MM.1S (cell line): ENCODE measurements around the gene COPZ2.

Experiments
- DNase-seq: peaks from one replicate; pipeline ENCODE4 v3.0.0-alpha.2; 2015
- H2AFZ ChIP-seq: fragments of 300-600 bp; sonication (generic); 2 replicates; pipeline ENCODE4 v1.6.0; 2016; ENCODE audit warnings: antibody characterized with exemption, low read length
- H3F3A ChIP-seq: fragments of 300-600 bp; sonication (generic); 2 replicates; pipeline ENCODE4 v1.6.1; 2016; ENCODE audit warnings: mild to moderate bottlenecking, antibody characterized with exemption, low read length, moderate library complexity, mixed read lengths; ENCODE audit not compliant: insufficient read depth
- H3K27ac ChIP-seq: fragments of 300-600 bp; sonication (generic); 2 replicates; pipeline ENCODE4 v1.5.1; 2016; ENCODE audit warnings: mild to moderate bottlenecking, low read length
- H3K27me3 ChIP-seq: fragments of 300-600 bp; sonication (generic); replicated peaks from 2 replicates; pipeline ENCODE4 v1.6.0; 2016; ENCODE audit warnings: low read length; ENCODE audit not compliant: insufficient read depth
- H3K36me3 ChIP-seq: fragments of 300-600 bp; sonication (generic); replicated peaks from 2 replicates; pipeline ENCODE4 v1.6.1; 2016; ENCODE audit warnings: mild to moderate bottlenecking, low read length, mixed read lengths; ENCODE audit not compliant: insufficient read depth
- H3K4me1 ChIP-seq: fragments of 300-600 bp; sonication (generic); 2 replicates; pipeline ENCODE4 v1.6.1; 2016; ENCODE audit warnings: low read length, mixed read lengths
- H3K4me2 ChIP-seq: fragments of 300-600 bp; sonication (generic); 2 replicates; pipeline ENCODE4 v1.6.0; 2016; ENCODE audit warnings: low read depth, low read length
- H3K4me3 ChIP-seq: fragments of 300-600 bp; sonication (generic); 2 replicates; pipeline ENCODE4 v1.5.1; 2016; ENCODE audit warnings: low read length, mixed read lengths
- H3K79me2 ChIP-seq: fragments of 300-600 bp; sonication (generic); 2 replicates; pipeline ENCODE4 v1.6.1; 2016; ENCODE audit warnings: mixed run types, low read length, mixed read lengths
- H3K9ac ChIP-seq: fragments of 300-600 bp; sonication (generic); 2 replicates; pipeline ENCODE4 v1.6.1; 2016; ENCODE audit warnings: low read length, mixed read lengths
- H3K9me2 ChIP-seq: fragments of 300-600 bp; sonication (generic); replicated peaks from 2 replicates; pipeline ENCODE4 v1.6.1; 2016; ENCODE audit warnings: mild to moderate bottlenecking, low read length, mixed read lengths; ENCODE audit not compliant: insufficient read depth
- H3K9me3 ChIP-seq: fragments of 300-600 bp; sonication (generic); replicated peaks from 2 replicates; pipeline ENCODE4 v1.6.1; 2016; ENCODE audit warnings: mild to moderate bottlenecking, low read length, mixed read lengths; ENCODE audit not compliant: insufficient read depth
- H4K20me1 ChIP-seq: fragments of 300-600 bp; sonication (generic); 2 replicates; pipeline ENCODE4 v1.6.1; 2016; ENCODE audit warnings: mild to moderate bottlenecking, low read length, moderate library complexity, mixed read lengths; ENCODE audit not compliant: insufficient read depth
- EZH2 ChIP-seq: fragments of 300-600 bp; sonication (generic); optimal IDR thresholded peaks from 2 replicates; pipeline ENCODE3; 2017; ENCODE audit warnings: low read depth, mild to moderate bottlenecking, antibody characterized with exemption, low read length, mixed read lengths
- EZH2phosphoT487 ChIP-seq: fragments of 300-600 bp; sonication (generic); IDR thresholded peaks from 2 replicates; pipeline ENCODE4 v1.6.1; 2018; ENCODE audit warnings: antibody characterized with exemption, low read length
- TF ChIP-seq, protein P1 (sequence below): fragments of 300-600 bp; sonication (generic); IDR thresholded peaks from 2 replicates; pipeline ENCODE4 v1.5.1; 2016; ENCODE audit warnings: antibody characterized with exemption, low read length, mixed read lengths

COPZ2 gene

DNA sequence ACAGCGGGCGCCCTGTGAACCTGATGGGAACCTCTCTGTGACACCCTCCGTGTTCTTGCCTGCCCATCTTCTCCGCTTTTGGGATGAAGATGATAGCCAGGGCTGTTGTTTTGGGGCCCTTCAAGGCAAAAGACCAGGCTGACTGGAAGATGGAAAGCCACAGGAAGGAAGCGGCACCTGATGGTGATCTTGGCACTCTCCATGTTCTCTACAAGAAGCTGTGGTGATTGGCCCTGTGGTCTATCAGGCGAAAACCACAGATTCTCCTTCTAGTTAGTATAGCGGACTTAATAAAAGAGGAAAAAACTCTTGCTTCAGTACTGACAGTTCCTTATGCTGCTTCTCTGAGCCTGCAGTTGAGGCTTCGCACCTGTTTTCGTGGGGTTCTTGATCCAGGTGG is 56.1 kb downstream of the COPZ2 start:
- Histone ChIP-seq H3K4me2 (no peak overlapping the region), H3K27ac (no peak overlapping the region), H2AFZ (no peak overlapping the region), H4K20me1 (no peaks in the 10 kb centered on the region), H3K79me2 (no peaks in the 10 kb centered on the region), H3K9me2 (no peaks in the 10 kb centered on the region), H3K9me3 (no peaks in the 10 kb centered on the region), H3K36me3 (no peaks in the 10 kb centered on the region; the same call in 1 of the 2 replicates), H3K4me3 (no peak overlapping the region), H3F3A (no peaks in the 10 kb centered on the region), H3K27me3 (no peaks in the 10 kb centered on the region), H3K9ac (no peak overlapping the region), H3K4me1 (no peaks in the 10 kb centered on the region)
- no peak for DNase-seq
- no peak for TF ChIP-seq EZH2
- TF ChIP-seq, protein P1, sequence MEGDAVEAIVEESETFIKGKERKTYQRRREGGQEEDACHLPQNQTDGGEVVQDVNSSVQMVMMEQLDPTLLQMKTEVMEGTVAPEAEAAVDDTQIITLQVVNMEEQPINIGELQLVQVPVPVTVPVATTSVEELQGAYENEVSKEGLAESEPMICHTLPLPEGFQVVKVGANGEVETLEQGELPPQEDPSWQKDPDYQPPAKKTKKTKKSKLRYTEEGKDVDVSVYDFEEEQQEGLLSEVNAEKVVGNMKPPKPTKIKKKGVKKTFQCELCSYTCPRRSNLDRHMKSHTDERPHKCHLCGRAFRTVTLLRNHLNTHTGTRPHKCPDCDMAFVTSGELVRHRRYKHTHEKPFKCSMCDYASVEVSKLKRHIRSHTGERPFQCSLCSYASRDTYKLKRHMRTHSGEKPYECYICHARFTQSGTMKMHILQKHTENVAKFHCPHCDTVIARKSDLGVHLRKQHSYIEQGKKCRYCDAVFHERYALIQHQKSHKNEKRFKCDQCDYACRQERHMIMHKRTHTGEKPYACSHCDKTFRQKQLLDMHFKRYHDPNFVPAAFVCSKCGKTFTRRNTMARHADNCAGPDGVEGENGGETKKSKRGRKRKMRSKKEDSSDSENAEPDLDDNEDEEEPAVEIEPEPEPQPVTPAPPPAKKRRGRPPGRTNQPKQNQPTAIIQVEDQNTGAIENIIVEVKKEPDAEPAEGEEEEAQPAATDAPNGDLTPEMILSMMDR, result no peak
- TF ChIP-seq EZH2phosphoT487, result no peak

DNA sequence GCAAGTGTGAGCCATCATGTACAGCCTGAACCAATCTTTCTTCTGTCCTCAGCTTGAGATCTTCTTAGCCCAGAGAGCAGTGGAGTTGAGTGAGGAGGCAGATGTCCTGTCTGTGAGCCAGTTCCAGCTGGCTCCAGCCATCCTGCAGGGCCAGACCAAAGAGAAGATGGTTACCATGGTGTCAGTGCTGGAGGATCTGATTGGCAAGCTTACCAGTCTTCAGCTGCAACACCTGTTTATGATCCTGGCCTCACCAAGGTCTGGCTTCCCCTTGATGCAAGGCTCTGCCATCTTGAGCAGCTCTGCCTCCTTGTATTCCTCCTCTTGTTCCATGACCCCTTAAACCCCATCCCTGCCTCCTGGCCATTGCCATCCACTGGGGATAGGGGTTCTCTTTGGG is 57.1 kb downstream of the COPZ2 start:
- no peaks in the 10 kb centered on the region for H4K20me1 ChIP-seq
- no peaks in the 10 kb centered on the region for H3K27me3 ChIP-seq
- DNase-seq, result no peak
- H3K9me3 ChIP-seq, result no peaks in the 10 kb centered on the region
- no peak overlapping the region for H3K9ac ChIP-seq
- H3K4me3 ChIP-seq, result no peak overlapping the region
- H3K79me2 ChIP-seq, result no peaks in the 10 kb centered on the region
- H3K4me1 ChIP-seq, result no peaks in the 10 kb centered on the region
- no peak overlapping the region for H3K27ac ChIP-seq
- H3F3A ChIP-seq, result no peaks in the 10 kb centered on the region
- no peak overlapping the region for H3K4me2 ChIP-seq
- H2AFZ ChIP-seq, result no peak overlapping the region
- H3K36me3 ChIP-seq, result no peaks in the 10 kb centered on the region; the same call in 1 of the 2 replicates
- TF ChIP-seq, protein P1, result no peak
- TF ChIP-seq EZH2 (no peak), EZH2phosphoT487 (no peak)
- H3K9me2 ChIP-seq, result no peaks in the 10 kb centered on the region

DNA sequence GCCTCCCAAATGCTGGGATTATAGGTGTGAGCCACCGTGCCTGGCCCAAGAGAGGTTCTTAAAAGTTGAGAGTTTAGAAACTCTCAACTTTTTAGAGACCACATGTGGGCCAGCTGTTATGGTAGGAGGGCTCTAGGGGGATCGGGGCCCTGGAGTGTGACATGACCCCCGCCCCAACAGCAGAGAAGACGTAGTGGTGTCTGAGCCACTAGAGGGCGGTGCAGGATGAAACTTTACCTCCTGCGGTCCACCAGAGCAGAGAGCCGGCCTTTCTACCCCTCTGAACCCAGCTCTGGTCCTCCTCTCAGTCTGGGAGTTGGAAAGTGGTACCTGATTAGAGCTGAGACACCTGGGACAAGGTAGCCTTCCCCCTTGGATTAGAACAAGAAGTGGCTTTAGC is 59.3 kb downstream of the COPZ2 start:
- H3K27ac ChIP-seq, result no peak overlapping the region
- H3F3A ChIP-seq, result no peaks in the 10 kb centered on the region
- no peaks in the 10 kb centered on the region for H3K27me3 ChIP-seq
- no peaks in the 10 kb centered on the region for H4K20me1 ChIP-seq
- no peak overlapping the region for H3K4me3 ChIP-seq
- peaks cover 2% of the 10 kb centered on the region; the same call in 1 of the 2 replicates for H3K79me2 ChIP-seq
- no peaks in the 10 kb centered on the region for H3K9me3 ChIP-seq
- H3K36me3 ChIP-seq, result no peaks in the 10 kb centered on the region; the same call in 1 of the 2 replicates
- H3K9me2 ChIP-seq, result no peaks in the 10 kb centered on the region
- H3K9ac ChIP-seq, result no peak overlapping the region
- no peak overlapping the region for H2AFZ ChIP-seq
- no peak overlapping the region for H3K4me2 ChIP-seq
- no peaks in the 10 kb centered on the region for H3K4me1 ChIP-seq
- TF ChIP-seq EZH2 (no peak), EZH2phosphoT487 (no peak)
- TF ChIP-seq, protein P1, result peak; percentile 75
- peak; percentile 38 for DNase-seq
